ENCODE measurements around the gene SPATA7.

The SPATA7 gene

DNA sequence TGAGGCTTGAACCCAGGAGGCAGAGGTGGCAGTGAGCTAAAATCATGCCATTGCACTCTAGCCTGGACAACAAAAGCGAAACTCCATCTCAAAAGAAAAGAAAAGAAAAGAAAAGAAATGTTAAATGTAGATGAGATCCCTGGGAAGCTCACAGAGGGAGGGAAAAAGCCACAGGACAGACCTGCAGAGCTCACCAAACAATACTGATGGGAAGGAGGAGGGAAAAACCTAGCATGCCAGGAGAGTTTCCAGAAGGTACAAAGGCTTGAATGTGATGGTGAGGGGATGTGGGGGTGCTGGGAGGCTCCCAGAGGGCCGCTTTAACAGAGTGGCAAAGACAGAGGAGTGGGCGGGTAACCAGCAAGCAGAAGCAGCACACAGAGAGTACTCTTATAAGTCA is 97.1 kb downstream of the SPATA7 start:
- DNase-seq (ENCODE audit: low read depth in 2 of 2) = no peak
